Stimulated activated CD8-positive, alpha-beta memory T cell treated with anti-CD3 and anti-CD28 coated beads, Interleukin-4, amount 100 ng/mL, for 4 hours (primary cell): ENCODE data around the gene NF2.
"Not testable (repeated sequence)": the region's sequence is repeated elsewhere in the genome, so short reads cannot be mapped to it uniquely, and the experiment has no call there.

Experiments used
- DNase-seq, 2 donors: peaks; one replicate each; pipeline ENCODE4 v3.0.0-alpha.2; 2020; ENCODE audit warnings: low read depth in 2 of 2, low spot score in 1 of 2

Gene NF2

DNA sequence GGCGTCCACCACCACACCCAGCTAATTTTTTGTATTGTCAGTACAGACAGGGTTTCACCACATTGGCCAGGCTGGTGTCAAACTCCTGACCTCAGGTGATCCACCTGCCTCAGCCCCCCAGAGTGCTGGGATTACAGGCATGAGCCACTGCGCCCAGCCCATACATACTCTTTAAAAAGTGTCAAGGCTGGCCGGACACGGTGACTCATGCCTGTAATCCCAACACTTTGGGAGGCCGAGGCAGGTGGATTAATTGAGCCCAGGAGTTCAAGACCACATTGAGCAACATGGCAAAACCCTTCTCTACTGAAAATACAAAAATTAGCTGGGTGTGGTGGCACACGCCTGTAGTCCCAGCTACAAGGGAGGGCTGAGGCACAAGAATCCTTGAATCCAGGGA is 9.0 kb upstream of the NF2 start:
- DNase-seq = not testable (repeated sequence)

DNA sequence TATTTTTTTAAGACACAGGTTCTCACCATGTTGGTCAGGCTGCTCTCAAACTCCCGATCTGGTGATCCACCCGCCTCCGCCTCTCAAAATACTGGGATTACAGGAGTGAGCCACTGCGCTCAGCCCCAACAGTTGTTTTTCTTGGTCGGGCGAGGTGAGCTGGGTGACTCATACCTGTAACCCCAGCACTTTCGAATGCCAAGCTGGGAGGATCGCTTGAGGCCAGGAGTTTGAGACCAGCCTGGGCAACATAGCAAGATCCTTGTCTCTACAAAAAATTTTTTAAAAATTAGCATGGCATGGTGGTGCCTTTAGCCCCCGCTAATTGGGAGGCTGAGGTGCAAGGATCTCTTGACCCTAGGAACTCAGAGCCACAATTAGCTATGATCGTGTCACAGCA is 7.0 kb upstream of the NF2 start:
- DNase-seq = no peak

DNA sequence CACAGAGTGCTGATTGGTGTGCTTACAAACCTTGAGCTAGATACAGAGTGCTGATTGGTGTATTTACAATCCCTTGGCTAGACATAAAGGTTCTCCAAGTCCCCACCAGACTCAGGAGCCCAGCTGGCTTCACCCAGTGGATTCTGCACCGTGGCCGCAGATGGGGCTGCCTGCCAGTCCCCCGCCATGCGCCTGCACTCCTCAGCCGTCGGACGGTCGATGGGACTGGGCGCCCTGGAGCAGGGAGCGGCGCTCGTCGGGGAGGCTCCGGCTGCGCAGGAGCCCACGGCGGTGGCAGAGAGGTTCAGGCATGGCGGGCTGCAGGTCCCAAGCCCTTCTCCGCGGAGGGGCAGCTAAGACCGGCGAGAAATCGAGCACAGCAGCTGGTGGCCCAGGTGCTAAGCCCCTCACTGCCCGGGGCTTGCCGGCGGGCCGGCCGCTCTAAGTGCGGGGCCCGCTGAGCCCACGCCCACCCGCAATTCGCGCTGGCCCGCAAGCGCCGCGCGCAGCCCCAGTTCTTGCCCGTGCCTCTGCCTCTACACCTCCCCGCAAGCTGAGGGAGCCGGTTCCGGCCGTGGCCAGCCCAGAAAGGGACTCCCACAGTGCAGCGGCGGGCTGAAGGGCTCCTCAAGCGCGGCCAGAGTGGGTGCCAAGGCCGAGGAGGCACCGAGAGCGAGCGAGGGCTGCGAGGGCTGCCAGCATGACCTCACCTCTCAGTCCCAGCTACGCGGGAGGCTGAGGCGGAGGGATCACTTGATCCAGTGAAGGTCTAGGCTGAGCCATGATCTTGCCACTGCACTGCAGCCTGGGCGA is 5.4 kb upstream of the NF2 start:
- DNase-seq = not testable (repeated sequence)

DNA sequence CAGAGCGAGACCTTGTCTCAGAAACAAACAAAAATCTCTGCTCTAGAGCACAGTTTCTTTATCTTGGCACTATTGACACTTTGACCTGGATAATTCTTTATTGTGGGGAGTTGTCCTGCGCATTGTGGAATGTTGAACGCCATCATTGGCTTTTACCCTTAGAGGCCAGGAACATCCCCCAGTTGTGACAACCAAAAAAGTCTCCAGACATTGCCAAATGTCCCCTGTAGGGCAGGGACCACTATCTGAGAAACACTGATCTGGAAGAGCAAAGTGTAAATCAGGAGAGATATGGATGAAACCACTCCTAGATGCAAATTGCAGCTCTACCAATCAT is 4.8 kb upstream of the NF2 start:
- DNase-seq = no peak

DNA sequence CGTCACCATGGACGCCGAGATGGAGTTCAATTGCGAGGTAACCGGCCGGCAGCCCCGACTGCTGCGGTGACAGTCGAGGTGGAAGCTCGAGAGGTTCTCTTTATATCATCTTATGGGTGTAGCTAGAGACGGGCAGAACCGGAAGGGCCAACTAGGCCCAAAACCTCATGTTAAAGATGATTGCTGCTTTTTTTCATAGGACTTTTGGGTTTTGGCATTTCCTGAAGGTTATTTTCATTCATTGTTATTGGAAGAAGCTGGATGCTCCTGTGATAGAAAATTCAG is 585 bp downstream of the NF2 start:
- DNase-seq = no peak

DNA sequence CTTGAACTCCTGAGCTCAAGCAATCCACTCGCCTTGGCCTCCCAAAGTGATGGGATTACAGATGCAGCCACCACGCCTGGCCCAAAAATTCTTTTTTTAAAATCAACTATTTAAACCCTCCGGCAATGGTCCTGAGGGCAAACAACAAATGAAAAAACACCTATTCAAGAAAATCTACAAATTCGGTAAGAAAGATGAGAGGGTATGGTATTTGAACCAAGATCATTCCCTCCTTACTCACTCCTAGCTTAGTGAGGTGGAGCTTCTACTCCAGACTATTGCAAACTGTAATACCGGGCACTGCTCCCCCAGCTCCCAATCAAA is 2.1 kb downstream of the NF2 start:
- DNase-seq = no peak

DNA sequence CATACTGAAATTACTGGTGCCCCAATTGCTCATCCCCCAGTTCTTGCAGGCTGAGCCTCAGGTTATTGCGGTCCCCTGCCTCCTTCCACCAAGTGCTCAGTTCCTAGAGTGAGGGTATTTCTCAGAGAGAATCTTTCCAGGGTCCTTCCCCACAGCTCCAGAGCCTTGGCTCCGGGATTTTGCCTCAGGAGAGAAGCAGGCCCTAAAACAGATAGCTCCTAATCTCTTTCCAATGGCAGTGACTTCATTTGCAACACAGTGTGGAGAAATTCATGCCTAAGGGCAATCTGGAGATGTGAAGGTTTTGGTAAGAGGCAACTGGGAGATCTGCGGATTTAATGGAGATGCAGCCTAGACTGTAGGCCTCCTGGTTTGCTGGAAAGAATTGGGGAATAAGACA is 2.9 kb downstream of the NF2 start:
- no peak for DNase-seq

DNA sequence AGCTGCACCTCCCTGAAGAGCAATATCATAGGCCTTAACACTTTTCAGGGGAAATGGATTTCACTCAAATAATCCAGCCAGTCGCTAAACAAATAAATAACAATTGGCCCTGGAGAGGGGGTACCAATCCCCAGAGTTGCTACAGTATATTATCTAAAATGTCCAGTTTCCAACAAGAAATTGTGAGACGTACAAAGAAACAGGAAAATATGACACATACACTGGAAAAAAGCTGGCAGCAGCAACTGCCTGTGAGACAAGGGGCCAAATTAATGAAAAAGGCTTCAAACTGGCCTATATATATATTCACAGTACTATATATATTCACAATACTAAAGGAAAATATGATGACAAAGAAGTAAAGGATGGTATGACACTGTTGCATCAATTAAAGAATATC is 4.0 kb downstream of the NF2 start:
- DNase-seq = no peak

DNA sequence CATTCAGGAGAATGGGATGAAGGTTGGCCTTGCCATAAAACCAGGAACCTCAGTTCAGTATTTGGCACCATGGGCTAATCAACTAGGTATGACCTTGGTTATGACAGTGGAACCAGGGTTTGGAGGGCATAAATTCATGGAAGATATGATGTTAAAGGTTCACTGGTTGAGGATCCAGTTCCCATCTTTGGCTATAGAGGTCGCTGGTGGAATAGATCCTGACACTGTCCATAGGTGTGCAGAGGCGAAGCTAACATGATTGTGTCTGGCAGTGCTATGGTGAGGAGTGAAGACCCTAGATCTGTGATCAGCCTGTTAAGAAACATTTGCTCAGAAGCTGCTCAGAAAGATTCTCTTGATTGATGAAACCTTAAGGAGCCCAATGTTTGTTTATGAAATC is 5.7 kb downstream of the NF2 start:
- no peak for DNase-seq

DNA sequence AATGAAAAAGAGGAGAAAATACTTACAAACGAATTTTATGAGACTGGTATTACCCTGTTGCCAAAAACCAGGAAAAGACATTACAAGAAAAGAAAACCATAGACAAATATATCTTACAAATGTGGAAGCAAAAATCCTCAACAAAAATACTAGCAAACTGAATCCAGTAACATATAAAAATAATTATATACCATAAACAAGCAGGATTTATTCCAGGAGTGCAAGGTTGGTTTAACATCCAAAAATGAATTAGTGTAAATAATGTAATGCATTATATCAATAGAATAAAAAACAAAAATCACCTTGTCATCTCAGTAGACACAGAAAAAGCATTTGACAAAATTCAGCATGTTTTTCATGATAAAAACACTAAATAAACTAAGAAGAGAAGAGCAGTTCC is 7.3 kb downstream of the NF2 start:
- no peak for DNase-seq

DNA sequence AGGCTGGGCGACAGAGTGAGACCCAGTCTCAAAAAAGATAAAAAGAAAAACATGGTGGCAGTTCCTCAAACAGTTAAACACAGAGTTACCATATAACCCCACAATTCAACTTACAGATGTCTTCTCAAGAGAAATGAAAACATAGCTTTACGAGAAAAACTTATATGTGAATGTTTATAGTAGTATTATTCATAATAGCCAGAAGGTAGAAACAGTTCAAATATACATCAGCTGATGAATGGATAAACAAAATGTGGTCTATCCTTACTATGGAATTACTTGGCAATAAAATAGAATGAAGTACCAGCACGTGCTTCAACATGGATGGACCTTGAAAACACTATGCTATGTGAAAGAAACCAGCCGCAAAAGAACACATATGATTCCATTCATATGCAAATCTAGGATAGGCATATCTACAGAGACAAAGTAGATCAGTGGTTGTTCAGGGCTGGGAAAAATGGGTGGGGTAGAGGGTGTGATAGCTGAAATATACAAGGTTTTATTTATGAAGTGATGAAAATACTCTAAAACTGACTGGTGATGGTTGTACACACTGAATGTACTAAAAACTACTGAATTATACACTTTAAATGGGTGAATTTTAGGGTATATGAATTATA is 12.4 kb downstream of the NF2 start:
- DNase-seq = no peak

DNA sequence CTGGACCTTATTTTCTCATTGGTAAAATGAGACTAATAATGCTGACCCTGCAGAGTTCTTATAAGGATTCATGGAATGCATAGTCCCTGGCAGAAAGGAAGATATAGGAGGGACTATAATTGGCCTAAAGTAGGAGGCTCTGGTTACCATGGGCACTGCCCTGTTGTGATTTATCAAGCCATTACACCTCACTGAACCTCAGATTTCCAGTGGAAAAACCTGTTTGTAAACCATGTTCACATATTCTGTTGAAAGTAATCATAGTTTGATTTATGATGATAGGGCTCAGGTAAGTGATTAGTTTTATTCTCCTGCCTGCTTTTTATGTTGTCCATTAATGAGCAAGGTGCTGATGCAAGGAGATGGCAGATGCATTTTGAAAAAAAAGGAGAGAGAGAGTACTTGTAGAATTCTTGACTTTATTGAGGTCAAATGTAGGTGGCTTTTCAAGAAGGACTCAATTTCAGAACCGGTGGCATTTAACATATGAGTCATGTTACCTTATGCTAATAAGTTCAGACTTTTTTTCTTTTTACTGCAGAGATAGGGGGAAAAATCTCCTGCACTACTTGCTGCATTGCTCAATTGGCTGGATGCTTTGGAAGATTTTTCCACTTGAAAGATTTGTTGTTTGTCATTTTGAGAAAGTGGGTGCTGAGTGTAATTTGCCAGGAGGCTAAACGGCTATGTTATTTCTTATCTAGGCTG is 14.6 kb downstream of the NF2 start:
- DNase-seq = no peak

DNA sequence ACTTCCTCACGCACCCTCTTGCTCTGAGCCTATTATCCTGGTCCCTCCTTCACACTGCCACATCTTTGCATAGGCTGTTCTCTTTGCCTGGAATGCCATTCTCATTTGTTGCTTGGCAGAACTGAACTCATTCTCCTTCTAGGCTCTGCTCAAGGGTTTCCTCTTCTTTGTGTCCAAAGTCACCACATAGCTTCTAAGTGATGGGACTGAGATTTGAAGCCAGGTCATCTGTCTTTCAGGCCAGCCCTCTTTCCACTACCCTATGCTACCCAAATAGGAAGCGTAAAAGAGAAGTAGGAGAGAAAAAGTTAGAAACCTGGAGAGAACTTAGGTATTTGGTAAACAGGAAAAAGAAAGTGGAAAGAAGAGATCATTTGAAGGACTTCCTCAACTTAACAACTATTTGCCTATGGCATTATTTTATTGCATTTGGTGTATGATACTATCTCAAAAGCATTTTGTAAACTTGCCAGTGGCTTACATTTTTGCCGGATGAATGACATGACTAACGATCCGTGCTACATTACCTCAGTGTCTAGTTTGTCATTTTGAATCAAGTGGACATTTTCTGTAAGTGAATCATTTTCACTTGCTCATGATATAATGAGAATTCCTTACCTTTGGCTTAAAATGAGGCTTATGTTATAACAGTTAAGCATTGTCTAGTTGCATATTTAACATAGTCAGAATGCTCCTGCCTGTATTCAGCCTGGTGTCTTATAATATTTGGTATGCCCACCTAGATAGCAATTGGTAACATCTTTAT is 18.5 kb downstream of the NF2 start:
- DNase-seq = no peak

DNA sequence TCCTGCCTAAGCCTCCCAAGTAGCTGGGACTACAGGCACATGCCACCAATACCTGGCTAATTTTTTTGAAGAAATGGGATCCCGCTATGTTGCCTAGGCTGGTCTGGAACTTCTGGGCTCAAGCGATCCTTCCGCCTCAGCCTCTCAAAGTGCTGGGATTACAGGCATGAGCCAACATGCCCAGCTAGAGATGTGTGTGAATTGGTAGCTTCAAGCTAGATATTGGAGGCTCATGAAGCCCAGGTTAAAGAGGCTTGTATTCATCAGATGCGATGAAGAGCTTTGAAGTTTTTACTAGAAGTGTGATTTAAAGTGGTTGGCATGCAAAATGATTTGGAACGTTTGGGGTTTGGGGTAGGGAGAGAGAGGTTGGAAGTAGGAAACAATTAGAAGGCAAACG is 19.6 kb downstream of the NF2 start:
- no peak for DNase-seq

DNA sequence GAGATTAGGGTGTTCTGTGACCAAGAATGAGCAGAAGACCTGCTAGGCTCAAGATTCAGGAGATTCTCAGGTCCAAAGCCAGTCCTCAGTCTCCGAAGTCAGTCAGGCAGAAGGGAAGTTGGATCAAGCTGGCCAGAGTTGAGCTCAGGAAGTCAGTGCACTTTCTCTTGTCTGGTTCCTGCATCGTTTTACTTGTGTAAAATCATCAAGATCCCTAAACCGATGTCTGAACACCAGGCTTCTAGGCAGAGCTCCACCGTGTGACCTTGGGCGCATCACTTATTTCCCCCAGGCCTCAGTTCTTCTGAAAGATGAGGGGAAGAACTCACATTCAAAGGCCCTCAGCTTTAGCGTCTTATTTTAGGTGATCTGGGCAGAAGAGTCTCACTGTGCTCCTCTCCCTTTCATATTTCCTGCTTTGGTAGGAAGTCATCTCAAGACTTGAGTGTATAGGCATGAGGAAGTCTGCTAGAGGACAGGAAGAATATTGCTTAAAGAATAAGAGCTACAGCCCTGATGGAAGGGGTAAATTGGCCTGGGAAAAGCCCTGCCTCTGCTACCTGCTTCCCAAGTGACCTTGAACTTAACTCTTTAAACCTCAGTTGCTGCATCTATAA is 20.2 kb downstream of the NF2 start:
- DNase-seq = no peak

DNA sequence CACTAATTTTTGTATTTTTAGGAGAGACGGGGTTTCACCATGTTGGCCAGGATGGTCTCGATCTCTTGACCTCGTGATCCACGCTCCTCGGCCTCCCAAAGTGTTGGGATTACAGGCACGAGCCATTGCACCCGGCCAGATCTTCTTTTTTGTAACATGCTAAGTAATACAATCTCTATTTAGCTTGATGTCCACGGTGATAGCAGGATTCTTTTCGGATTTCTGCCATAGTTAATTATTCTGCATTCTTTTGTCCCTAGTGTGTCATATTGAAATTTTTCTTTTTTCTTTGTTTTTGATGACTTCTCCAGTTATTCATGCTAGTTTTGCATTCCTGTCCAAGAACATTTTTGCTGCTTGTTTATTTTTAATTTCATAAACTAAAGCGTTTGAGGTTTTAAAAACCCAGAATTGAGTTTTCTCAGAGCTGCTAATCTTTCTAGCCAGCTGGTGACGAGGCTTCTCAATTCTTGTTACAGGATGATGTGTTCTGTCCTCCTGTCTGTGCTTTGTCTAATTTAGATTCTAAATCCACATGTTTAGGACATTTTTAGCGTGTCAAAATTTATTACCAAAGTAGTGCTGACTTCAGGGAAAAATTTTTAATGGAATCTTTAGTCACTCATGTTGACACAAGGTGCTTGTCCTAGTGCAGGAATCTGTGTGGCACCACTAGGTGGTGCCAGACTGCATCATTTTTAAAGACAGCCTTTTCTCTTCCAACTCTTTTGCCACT is 21.8 kb downstream of the NF2 start:
- DNase-seq = no peak

DNA sequence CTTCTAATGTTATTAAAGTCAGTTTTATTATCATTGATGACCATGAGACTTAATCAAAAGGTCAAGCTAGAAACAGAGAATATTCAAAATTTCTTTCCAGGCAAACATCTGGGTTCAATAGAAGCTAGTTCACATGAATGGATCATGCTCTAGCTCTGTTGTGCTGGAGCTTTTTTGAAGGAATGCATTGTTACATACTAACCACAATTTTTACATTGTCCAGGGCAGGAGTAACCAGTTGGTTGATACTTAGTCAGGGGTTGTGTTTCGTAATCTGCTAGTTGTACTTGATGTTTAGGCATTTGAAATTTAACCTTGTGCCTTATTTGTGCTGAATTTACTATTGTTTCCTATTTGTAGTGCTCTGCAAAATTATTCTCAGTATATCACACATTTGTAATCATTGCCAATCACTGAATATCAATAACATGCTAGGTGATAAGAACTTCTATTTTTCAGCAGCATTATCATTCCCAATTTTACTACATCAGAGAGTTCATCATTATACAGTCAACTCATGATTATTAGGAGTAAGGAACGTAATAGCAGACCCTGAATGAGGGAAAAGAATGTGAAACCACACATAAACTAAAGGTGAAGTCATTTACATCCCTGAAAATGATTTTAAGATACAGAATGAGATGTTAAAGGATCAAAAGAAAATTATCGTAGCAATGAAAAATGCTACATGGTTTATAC is 23.2 kb downstream of the NF2 start:
- DNase-seq = no peak

DNA sequence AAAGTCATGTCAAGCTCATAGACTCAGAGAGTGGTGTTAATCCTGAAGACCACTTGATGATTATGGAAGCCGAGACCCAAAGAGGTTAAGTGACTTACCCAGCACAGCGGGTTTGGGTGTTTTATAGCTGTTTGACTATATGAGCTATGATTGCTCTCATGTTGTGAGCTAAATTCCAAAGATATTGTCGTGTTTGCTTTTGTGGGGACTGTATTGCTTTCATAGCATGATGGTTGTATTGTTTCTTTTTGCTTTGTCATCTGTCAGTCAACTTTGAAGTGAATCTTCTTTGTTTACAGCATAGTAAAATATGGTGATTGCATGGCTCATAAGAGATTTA is 23.7 kb downstream of the NF2 start:
- DNase-seq = no peak

DNA sequence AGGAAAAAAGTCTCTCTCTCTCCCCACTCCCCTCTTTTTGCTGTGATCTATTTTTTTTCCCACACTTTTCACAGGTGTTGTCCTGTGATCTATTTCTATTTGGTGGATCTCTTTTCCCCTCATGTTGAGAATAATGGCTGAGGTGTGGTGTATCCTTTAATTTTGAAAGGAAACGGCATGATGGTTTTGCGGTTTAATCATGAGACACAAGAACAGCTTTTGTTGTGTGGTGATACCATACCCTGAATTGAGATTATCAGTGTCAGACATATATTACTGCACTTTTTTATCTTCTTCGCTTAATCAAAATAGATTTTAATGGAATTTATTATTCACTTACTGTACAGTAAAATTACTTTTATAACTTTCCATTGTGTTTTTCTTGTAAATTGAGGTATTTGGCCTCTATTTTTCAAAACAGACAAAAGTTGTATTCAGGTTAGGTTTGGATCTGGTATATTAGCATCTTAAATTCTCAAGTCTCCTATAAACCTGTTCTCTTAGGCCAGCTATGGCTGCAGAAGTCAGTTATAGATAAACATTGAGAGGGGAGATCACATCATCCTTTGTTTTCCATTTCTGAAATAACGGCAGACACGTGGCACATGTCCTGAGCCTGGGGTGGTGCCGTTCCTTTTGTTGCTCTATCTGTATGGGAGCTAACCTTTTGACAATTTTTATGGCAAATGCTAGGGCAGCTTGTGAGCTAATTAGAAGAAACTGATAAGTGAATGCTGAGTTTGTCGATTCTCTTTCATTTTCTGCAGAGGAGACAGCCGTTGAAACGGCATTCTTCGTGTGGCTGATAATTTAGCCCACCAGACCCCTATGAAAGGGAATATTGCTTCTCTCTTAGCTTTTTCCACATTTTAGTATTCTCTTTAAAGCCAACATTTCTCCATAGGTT is 25.8 kb downstream of the NF2 start:
- DNase-seq = no peak
